ENCODE data around the gene CFAP99. TPM values are rescaled to one million over a fixed set of nuclear protein-coding genes. Genes with fewer than 3 reads are reported as not detected.

CFAP99 gene
- total and polyA plus RNA-seq, 2 of the 8 experiments (the other 6 are each of a cell fraction or from before 2014, with no cell fraction given), result not detected

- TF ChIP-seq JUN (IDR thresholded peaks at IDR 0.05; ENCODE audit: low read depth, low read length) (no peak), USF2 (IDR thresholded peaks at IDR 0.05; ENCODE audit: low read length) (no peak), CHD2 (IDR thresholded peaks at IDR 0.05; ENCODE audit: low read length) (no peak), CHD1 (IDR thresholded peaks at IDR 0.05; ENCODE audit: low read depth, low read length) (no peak), NANOG (IDR thresholded peaks at IDR 0.05; ENCODE audit: insufficient read depth, low read depth, low read length, poor library complexity, severe bottlenecking) (no peak)
Observed at GRCh38 chr4:2408401-2408958, 10.3 kb upstream of the CFAP99 start (continued).

All from H1 (cell line).